ENCODE measurements around the gene PRR36.
"Not testable (repeated sequence)": the region's sequence is repeated elsewhere in the genome, so short reads cannot be mapped to it uniquely, and the experiment has no call there.

PRR36 gene

GRCh38 chr19:7874076-7874896 lies at the start of gene PRR36:
TSS of gene PRR36 (minus strand) at chr19:7874390. CDS start at chr19:7873689, 701 bp downstream.
- DNase-seq (ENCODE audit: low read depth) = no peak

DNA sequence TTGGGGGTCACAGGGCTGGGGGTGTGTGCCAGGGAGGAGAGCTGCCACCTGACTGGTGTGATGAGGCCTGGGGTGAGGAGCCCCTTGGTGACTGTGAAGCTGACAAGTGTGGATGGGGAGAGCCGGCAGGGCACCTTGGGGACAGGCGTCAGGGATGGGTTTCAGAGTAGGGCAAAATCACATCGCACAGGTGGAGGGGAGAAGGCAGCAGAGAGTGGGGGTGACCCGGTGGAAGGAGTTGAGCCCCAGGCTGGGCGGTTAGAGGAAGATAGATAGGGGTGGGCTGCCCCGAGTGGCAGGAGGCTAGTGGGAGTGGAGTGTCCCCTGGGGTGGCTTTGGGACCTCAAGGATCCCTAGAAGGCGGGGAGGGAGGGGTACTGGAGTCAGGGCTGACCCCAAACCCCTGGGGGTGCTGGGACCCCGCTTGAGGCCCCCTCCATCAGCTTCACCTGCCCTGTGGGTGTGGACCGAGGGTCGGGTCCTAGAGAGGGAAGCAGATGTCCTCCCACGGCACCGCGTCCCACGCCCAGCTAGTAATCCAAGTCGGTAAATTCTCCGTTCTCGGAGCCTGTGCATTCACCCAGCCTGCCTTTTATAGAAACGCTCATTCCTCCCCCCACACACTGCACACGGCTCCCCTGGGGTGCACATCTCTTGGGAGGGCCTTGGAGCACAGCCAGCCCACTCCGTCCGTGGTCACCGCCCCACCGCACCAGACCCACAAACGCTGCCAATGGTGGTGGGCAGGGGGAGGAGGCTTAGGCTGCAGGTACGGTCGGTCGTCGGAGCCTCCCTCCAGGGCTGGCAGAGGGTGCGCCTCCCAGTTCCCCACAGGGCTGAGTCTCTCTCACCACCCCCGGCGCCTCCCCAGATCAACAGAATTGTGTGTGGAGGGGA lies 49.4 kb upstream of the PRR36 start:
- DNase-seq (ENCODE audit: low read depth) = peak; percentile 37

- DNase-seq (ENCODE audit: low read depth) = no peak
Measured at GRCh38 chr19:7922836-7923195, 48.6 kb upstream of the PRR36 start.

- DNase-seq (ENCODE audit: low read depth) = no peak
Measured at GRCh38 chr19:7921967-7922835, 48.0 kb upstream of the PRR36 start.

DNA sequence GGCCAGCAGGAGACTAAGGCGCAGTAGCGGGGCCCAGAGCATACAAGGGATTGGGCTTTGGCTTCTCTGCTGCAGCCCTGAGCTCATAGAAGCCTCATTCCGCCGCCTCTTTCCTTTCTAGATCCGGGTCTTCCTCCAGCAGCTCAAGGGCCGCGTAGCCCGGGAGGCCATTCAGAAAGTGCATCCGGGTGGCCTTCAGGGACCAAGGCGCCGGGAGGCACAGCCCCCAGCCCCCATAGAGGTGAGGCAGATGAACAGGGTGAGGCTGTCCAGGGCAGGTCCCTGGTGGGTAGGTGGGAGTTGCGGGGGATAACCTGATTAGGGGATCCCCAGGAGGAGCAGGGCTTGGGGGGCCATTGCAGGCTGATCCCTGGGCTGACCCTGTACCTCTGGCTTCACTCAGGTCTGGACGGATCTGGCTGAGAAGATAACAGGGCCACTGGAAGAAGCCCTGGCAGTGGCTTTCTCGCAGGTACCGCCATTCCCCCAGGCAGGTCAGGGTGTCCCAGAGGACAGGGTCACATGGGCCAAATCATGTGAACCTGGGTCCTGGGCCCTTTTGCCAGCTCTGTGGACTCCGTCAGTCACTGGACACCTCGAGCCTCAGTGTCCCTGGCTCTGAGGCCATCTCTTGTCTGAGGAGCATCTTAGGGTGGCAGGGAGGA lies 47.2 kb upstream of the PRR36 start:
- DNase-seq (ENCODE audit: low read depth) = no peak

DNA sequence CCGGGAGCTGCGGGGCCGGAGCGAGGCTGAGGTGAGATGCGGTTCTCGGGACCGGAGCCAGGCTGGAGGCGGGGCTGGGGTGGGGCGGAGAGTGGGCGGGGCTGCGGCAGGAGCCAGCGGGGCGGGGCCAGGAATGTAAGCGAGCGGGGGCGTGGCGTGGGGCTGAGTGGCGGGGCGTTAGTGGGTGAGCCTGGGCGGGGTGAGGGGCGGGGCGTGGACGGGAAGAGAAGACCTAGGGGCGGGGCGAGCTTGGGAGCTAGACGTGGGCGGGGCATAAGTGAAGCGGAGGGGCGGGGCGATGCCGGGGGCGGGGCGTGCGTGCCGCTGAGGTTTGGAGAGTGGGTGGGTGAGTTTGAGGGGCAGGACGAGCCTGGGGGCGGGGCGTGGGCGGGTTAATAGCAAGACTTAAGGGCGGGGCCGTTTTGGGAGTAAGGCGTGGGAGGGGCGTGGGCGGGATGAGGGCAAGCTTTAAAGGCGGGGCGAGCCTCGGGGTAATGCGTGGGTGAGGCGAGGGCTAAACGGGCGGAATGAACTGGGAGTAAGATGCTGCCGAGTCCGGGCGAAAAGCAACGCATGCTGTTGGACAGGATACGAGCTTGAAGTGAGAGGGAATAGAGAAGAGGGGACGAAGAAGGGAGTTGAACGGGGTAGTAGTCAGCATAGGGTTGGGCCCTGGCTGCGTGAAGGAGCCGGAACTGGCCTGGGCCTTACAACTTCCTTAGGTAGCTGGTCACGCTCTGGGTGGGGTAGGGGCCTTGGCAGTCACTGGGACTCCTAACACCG lies 46.5 kb upstream of the PRR36 start:
- peak; percentile 95 for DNase-seq (ENCODE audit: low read depth)

- peak; percentile 88 for DNase-seq (ENCODE audit: low read depth)
Measured at GRCh38 chr19:7919610-7920518, 45.7 kb upstream of the PRR36 start, which contains the start of gene SNAPC2. TSS of gene SNAPC2 (plus strand) at chr19:7920338. CDS start at chr19:7920367, 29 bp downstream.

DNA sequence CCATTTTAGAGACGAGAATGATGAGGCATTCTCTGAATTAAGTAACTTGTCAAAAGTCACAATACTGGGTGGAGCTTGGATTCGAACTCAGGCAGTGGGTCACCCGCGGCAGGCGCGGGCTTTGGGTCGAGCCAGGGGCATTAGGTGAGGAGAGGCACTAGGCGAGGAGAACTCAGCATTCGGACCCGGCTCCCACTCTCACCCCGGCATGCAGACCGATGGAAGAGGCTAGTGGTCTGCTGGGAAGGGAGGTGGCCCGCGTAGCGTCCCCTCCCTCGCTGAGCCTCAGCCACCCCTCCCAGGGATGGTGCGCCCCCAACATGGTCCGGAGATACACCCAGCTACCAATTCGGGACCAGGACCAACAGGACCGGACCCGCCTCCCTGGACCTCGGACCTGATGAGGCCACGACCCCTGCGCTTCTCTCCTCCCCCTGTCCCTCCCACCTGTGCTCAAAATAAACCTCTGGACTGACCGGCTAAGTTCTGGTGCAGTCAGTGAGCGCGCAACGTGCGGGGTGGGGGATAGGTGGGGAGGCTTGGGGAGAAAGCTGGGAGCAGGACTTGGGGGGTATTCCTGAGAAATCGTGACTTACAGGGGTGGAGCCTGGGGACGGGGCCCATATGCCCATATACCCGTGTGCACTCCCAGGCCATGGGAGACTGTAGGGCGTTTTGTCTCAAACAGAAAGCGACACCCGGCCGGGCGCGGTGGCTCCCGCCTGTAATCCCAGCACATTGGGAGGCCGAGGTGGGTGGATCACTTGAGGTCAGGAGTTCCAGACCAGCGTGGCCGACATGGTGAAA lies 44.6 kb upstream of the PRR36 start:
- DNase-seq (ENCODE audit: low read depth) = no peak

DNA sequence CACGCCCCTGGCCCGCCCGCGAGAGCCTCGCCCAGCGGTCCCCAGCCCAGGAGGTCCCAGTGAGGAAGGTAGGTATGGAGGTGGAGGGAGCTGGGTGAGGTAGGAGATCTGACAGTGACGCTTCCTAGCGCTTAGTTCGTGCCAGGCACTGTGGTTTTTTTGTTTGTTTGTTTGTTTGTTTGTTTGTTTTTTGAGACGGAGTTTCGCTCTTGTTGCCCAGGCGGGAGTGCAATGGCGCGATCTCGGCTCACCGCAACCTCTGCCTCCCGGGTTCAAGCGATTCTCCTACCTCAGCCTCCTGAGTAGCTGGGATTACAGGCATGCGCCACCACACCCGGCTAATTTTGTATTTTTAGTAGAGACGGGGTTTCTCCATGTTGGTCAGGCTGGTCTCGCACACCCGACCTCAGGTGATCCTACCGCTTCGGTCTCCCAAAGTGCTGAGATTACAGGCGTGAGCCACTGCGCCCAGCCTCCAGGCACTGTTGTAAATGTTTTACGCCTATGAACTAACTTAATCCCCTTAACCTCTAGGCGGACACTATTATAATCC lies 43.9 kb upstream of the PRR36 start:
- DNase-seq (ENCODE audit: low read depth) = not testable (repeated sequence)

- DNase-seq (ENCODE audit: low read depth) = peak; percentile 43
Measured at GRCh38 chr19:7917267-7918061, 43.3 kb upstream of the PRR36 start.

DNA sequence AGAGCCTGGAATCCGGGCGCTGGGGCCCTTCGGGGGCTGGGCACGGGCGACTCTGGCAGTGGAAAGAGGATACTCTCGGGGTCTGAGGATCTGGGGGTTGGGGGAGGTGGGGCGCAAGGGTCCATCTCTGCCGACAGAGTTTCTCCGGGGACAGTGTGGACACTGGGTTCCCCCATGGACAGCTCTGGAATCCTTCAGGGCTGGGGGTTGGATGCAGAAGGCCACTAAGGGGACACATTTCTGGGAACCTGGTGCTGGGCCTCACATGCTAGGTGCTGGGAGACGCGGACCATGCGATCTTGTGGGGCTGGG lies 42.7 kb upstream of the PRR36 start:
- no peak for DNase-seq (ENCODE audit: low read depth)

GRCh38 chr19:7916103-7916954 lies 42.1 kb upstream of the PRR36 start:
- DNase-seq (ENCODE audit: low read depth) = no peak

DNA sequence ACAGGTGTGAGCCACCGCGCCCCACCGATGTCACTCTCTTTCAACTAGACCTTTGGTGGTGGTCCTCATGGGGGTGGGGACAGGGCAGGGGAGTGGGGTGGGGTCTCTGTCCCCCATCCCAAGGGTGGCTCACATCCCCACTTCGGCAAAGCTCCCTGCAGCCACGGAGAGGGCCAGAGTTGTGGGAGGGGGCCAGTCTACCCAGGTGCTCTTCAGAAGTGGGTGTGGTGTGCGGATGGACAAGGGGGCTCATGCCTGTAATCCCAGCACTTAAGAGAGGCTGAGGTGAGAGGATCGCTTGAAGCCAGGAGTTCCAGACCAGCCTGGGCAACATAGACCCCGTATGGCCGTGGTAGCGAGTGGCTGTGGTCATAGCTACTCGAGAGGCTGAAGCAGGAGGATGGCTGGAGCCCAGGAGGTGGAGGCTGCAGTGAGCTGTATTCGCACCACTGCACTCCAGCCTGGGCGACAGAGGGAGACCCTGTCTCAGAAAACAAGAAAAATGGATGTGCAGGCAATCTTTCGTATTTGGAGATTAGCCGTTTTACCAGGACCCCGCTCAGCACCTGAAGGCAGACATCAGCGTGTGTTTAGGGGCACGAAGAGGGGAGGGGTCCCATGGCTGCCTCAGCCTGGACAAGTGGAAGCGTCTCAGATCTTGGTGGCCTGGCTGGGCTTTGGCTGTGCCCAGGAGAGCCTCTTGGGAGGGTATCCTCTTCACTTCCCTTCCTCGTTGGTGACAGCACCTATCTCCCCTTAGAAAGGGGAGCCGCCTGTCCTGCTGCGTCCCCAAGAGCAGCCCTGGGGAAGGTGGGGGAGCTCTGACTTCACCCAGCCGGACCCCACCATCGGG lies 41.3 kb upstream of the PRR36 start:
- DNase-seq (ENCODE audit: low read depth) = no peak

- DNase-seq (ENCODE audit: low read depth) = no peak
Measured at GRCh38 chr19:7914598-7915045, 40.4 kb upstream of the PRR36 start, which contains the start of gene TGFBR3L. TSS of gene TGFBR3L (plus strand) at chr19:7914830.

DNA sequence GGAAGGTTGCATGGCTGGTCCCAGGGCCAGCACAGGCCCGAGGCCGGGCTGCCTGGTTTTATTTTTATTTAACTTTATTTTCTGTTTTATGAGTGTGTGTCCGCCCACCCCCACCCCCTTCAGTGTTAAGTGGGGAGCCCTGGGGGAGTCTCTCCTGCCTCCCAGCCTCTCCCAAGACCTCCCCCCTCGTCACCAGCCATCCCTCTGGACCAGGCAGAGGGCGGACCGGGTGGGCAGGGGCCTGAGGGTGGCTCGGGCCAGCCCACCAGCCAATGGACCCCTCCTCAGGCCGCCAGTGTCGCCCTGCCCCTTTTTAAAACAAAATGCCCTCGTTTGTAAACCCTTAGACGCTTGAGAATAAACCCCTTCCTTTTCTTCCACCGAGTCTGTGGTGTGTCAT lies 39.9 kb upstream of the PRR36 start:
- DNase-seq (ENCODE audit: low read depth) = no peak

DNA sequence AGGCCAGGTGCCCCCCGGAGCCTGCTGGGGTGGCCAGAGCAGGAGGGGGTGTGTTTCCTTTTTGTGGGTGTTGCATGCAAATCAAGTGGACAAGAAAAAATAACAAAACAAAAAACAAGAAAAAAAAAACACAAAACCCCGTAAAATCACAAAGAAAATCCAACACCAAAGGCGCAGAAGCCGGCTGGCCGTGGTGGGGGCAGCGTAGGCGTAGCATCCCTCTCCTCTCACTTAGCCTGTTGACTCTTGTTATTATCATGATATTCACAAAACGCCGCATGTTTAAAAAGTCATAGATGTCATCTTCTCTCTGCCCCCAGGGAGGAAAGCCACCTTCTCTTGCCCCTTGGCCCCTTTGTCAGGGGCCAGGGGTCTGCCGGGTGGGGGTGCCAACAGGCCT lies 39.5 kb upstream of the PRR36 start:
- DNase-seq (ENCODE audit: low read depth) = no peak
